Colonic mucosa (tissue), 4 donors: Measurements from ENCODE around the gene LCAT. TPM values are rescaled to one million over a fixed set of nuclear protein-coding genes. Genes with fewer than 3 reads are reported as not detected.

Experiments
- DNase-seq: peaks from one replicate; pipeline ENCODE4 v3.0.0-alpha.2; 2020
- H3K27ac ChIP-seq: fragments of 200-600 bp; one replicate; pipeline ENCODE4 v1.8.0; 2021
- H3K27me3 ChIP-seq: fragments of 200-600 bp; one replicate; pipeline ENCODE4 v1.8.0; 2021
- H3K36me3 ChIP-seq: fragments of 200-600 bp; one replicate; pipeline ENCODE4 v1.8.0; 2021
- H3K4me1 ChIP-seq: fragments of 200-600 bp; one replicate; pipeline ENCODE4 v1.8.0; 2021; ENCODE audit warnings: mild to moderate bottlenecking
- H3K4me3 ChIP-seq: fragments of 200-600 bp; one replicate; pipeline ENCODE4 v1.8.0; 2021
- H3K9ac ChIP-seq, 2 donors: one replicate each; pipeline ENCODE4 v1.7.0; 2013; ENCODE audit warnings: control low read depth in 2 of 2, low read depth in 2 of 2, low read length in 2 of 2
- H3K9me3 ChIP-seq: fragments of 200-600 bp; one replicate; pipeline ENCODE4 v1.8.0; 2021
- CTCF ChIP-seq: fragments of 200-600 bp; IDR thresholded peaks from one replicate; pipeline ENCODE4 v1.8.0; 2022; ENCODE audit warnings: antibody characterized with exemption, mild to moderate bottlenecking
- intact Hi-C: fragments of 100-400 bp; cut with DNase I; formaldehyde crosslinking; loops from one replicate; pipeline ENCODE4 v1.14.1; 2022
- total RNA-seq, 2 donors: library from RNA; stranded (reverse); fragmentation: NEBNext Ultra II Directional in 1 of 2; extraction: Animal tissue kit (Norgen Biotek cat#: 25700) in 1 of 2; gene quantifications; one replicate each; pipeline ENCODE4 v1.2.1, GENCODE V29; 2021
- donor health status: healthy.
- donor health status: DM: no; HTN: no; CAD: no.
- donor health status: DM: no; HTN: no; CAD: no.

Gene LCAT
- total RNA-seq, 2 donors from 2014 or later, result 3.4 to 3.6 TPM

- H3K27me3 ChIP-seq, result no peaks in the 10 kb centered on the region
- TF ChIP-seq CTCF, result no peak
- peak overlapping the region; percentile 5 to 85 for H3K9ac ChIP-seq
- no peaks in the 10 kb centered on the region for H3K36me3 ChIP-seq
- intact Hi-C loops, result no loop called here
- no peak overlapping the region for H3K27ac ChIP-seq
- no peaks in the 10 kb centered on the region for H3K9me3 ChIP-seq
- H3K4me3 ChIP-seq, result peak overlapping the region; percentile 83
- no peak for DNase-seq
- H3K4me1 ChIP-seq, result peaks cover 6% of the 10 kb centered on the region
Measured at GRCh38 chr16:67966549-67967182, 22.7 kb upstream of the LCAT start.

- Histone ChIP-seq H3K9me3 (no peaks in the 10 kb centered on the region), H3K4me1 (peaks cover 6% of the 10 kb centered on the region), H3K9ac (peak overlapping the region in 1 of 2 donors; percentile 85), H3K4me3 (no peak overlapping the region), H3K27me3 (no peaks in the 10 kb centered on the region), H3K27ac (no peak overlapping the region), H3K36me3 (no peaks in the 10 kb centered on the region)
- TF ChIP-seq CTCF, result no peak
- intact Hi-C loops, result no loop called here
- DNase-seq, result no peak
Measured at GRCh38 chr16:67965668-67966548, 22.0 kb upstream of the LCAT start.

GRCh38 chr16:67964477-67965131 is 20.7 kb upstream of the LCAT start:
- H3K4me1 ChIP-seq, result peaks cover 6% of the 10 kb centered on the region
- intact Hi-C loops, result no loop called here
- no peaks in the 10 kb centered on the region for H3K36me3 ChIP-seq
- no peak for DNase-seq
- peak overlapping the region in 1 of 2 donors; percentile 36 for H3K9ac ChIP-seq
- no peaks in the 10 kb centered on the region for H3K9me3 ChIP-seq
- no peak for TF ChIP-seq CTCF
- H3K4me3 ChIP-seq, result no peak overlapping the region
- H3K27me3 ChIP-seq, result no peaks in the 10 kb centered on the region
- no peak overlapping the region for H3K27ac ChIP-seq

GRCh38 chr16:67963662-67964321 is 19.9 kb upstream of the LCAT start:
- H3K9ac ChIP-seq, result peak overlapping the region; percentile 36 to 42
- peaks cover 6% of the 10 kb centered on the region for H3K4me1 ChIP-seq
- H3K4me3 ChIP-seq, result no peak overlapping the region
- no peak for DNase-seq
- no peaks in the 10 kb centered on the region for H3K27me3 ChIP-seq
- no peak overlapping the region for H3K27ac ChIP-seq
- no peaks in the 10 kb centered on the region for H3K36me3 ChIP-seq
- intact Hi-C loops, result no loop called here
- no peak for TF ChIP-seq CTCF
- no peaks in the 10 kb centered on the region for H3K9me3 ChIP-seq

GRCh38 chr16:67963292-67963661 is 19.4 kb upstream of the LCAT start:
- H3K36me3 ChIP-seq, result no peaks in the 10 kb centered on the region
- H3K4me1 ChIP-seq, result peaks cover 6% of the 10 kb centered on the region
- no peak for DNase-seq
- H3K9me3 ChIP-seq, result no peaks in the 10 kb centered on the region
- no peak overlapping the region for H3K27ac ChIP-seq
- H3K27me3 ChIP-seq, result no peaks in the 10 kb centered on the region
- no peak for TF ChIP-seq CTCF
- intact Hi-C loops, result no loop called here
- H3K4me3 ChIP-seq, result no peak overlapping the region
- peak overlapping the region in 1 of 2 donors; percentile 42 for H3K9ac ChIP-seq
